KMS-11 (cell line): Measurements from ENCODE around the gene PDCD1.

Source experiments
- H2AFZ ChIP-seq: fragments of 200-600 bp; sonication (generic); 2 replicates; pipeline ENCODE4 v1.6.1; 2016; ENCODE audit warnings: antibody characterized with exemption, mixed run types, low read depth
- H3K27ac ChIP-seq: fragments of 200-600 bp; sonication (generic); 2 replicates; pipeline ENCODE4 v1.6.1; 2016; ENCODE audit warnings: mild to moderate bottlenecking, mixed run types
- H3K27me3 ChIP-seq: fragments of 200-600 bp; sonication (generic); 2 replicates; pipeline ENCODE4 v1.6.1; 2017; ENCODE audit warnings: mild to moderate bottlenecking, low read depth, mixed run types, moderate library complexity; ENCODE audit not compliant: insufficient read depth
- H3K36me3 ChIP-seq: fragments of 200-600 bp; sonication (generic); 2 replicates; pipeline ENCODE4 v1.6.1; 2017; ENCODE audit warnings: mild to moderate bottlenecking, mixed run types; ENCODE audit not compliant: insufficient read depth
- H3K4me1 ChIP-seq: fragments of 200-600 bp; sonication (generic); 2 replicates; pipeline ENCODE4 v1.6.1; 2016; ENCODE audit warnings: mild to moderate bottlenecking, low read depth, mixed run types; ENCODE audit not compliant: poor library complexity, severe bottlenecking
- H3K4me2 ChIP-seq: fragments of 200-600 bp; sonication (generic); 2 replicates; pipeline ENCODE4 v1.7.0; 2016; ENCODE audit warnings: mild to moderate bottlenecking, mixed run types
- H3K4me3 ChIP-seq: fragments of 200-600 bp; sonication (generic); IDR thresholded peaks from 2 replicates; pipeline ENCODE4 v1.6.1; 2017; ENCODE audit warnings: low read depth, low read length, mixed read lengths; ENCODE audit not compliant: insufficient read depth
- H3K79me2 ChIP-seq: fragments of 200-600 bp; sonication (generic); 2 replicates; pipeline ENCODE4 v1.6.1; 2016; ENCODE audit warnings: low read depth, mixed run types; ENCODE audit not compliant: insufficient read depth
- H3K9ac ChIP-seq: fragments of 200-600 bp; sonication (generic); 2 replicates; pipeline ENCODE4 v1.6.1; 2016; ENCODE audit warnings: mild to moderate bottlenecking, mixed run types
- H4K20me1 ChIP-seq: fragments of 200-600 bp; sonication (generic); 2 replicates; pipeline ENCODE4 v1.6.1; 2016; ENCODE audit warnings: mild to moderate bottlenecking, mixed run types; ENCODE audit not compliant: insufficient read depth
- CTCF ChIP-seq: fragments of 200-600 bp; sonication (generic); conservative IDR thresholded peaks from 2 replicates; pipeline ENCODE4 v1.6.1; 2017; ENCODE audit warnings: low read depth, mild to moderate bottlenecking, antibody characterized with exemption, low read length, moderate library complexity, mixed read lengths

The PDCD1 gene

GRCh38 chr2:241813644-241814392 lies 44.9 kb downstream of the PDCD1 start:
- Histone ChIP-seq H3K9ac (no peak overlapping the region), H3K27ac (no peak overlapping the region), H3K79me2 (no peaks in the 10 kb centered on the region), H3K4me2 (no peak overlapping the region), H3K4me3 (no peak overlapping the region), H4K20me1 (no peaks in the 10 kb centered on the region), H3K36me3 (no peaks in the 10 kb centered on the region), H3K4me1 (no peaks in the 10 kb centered on the region), H2AFZ (no peak overlapping the region), H3K27me3 (peaks cover 62% of the 10 kb centered on the region)
- no peak for TF ChIP-seq CTCF

DNA sequence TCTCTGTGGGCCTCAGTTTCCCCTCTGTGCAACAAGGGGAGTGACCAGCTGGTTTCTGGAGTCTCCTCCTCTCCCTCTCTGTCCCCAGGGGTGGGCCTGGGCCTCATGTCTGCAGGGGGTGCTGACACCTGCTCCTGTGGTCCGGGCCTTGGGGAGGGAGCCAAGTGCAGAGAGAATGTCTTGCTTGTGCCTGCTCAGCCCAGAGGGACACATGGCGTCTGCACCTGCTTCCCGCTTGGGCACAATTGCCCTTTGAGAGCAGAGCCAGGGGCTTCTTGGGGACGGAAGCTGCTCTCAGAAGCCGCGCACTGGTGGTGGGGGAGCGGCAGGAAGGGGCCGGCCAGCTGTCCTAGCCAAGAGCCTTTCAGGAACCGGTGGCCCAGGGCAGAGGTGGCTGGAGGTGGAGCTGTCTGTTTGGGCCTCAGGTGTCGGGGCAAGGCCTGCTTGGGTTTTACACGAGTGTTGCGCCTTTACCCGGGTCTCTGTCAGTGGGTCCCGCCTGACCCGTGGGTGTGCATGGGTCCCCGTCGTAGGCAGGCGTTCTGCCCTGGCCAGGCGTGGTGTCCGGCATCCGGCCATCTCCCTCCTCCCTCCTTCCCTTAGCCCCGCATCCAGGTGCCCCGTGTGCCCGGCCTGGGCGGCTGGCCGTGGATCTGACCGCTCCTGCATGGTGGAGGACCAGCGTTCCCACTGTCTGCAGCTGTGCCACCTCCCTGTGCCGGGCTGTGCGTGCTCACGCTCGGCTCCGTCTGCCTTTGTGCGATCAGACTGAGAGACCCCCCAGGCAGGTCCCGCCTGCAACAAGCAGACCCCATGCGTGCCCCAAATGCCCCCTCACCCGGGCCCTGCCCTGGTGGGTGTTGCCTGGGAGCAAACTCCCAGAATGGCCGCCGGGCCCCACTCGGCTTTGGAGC lies 45.7 kb downstream of the PDCD1 start:
- H3K4me2 ChIP-seq = no peak overlapping the region
- no peaks in the 10 kb centered on the region for H4K20me1 ChIP-seq
- H2AFZ ChIP-seq = no peak overlapping the region
- no peak overlapping the region for H3K9ac ChIP-seq
- peaks cover 55% of the 10 kb centered on the region for H3K27me3 ChIP-seq
- no peak overlapping the region for H3K27ac ChIP-seq
- no peaks in the 10 kb centered on the region for H3K4me1 ChIP-seq
- H3K36me3 ChIP-seq = no peaks in the 10 kb centered on the region
- H3K4me3 ChIP-seq = no peak overlapping the region
- H3K79me2 ChIP-seq = no peaks in the 10 kb centered on the region
- TF ChIP-seq CTCF = no peak

- H2AFZ ChIP-seq = no peak overlapping the region
- H4K20me1 ChIP-seq = no peaks in the 10 kb centered on the region
- no peaks in the 10 kb centered on the region for H3K4me1 ChIP-seq
- H3K4me3 ChIP-seq = no peak overlapping the region
- H3K27ac ChIP-seq = no peak overlapping the region
- H3K36me3 ChIP-seq = no peaks in the 10 kb centered on the region
- no peaks in the 10 kb centered on the region for H3K79me2 ChIP-seq
- H3K4me2 ChIP-seq = no peak overlapping the region
- TF ChIP-seq CTCF = no peak
- no peak overlapping the region for H3K9ac ChIP-seq
- H3K27me3 ChIP-seq = peaks cover 47% of the 10 kb centered on the region
These were observed 46.6 kb downstream of the PDCD1 start for GRCh38 chr2:241811952-241812729.

- H3K4me2 ChIP-seq = no peak overlapping the region
- H3K4me1 ChIP-seq = no peaks in the 10 kb centered on the region
- H3K36me3 ChIP-seq = no peaks in the 10 kb centered on the region
- no peak overlapping the region for H3K27ac ChIP-seq
- H3K79me2 ChIP-seq = no peaks in the 10 kb centered on the region
- TF ChIP-seq CTCF = no peak
- peaks cover 47% of the 10 kb centered on the region for H3K27me3 ChIP-seq
- H2AFZ ChIP-seq = no peak overlapping the region
- no peak overlapping the region for H3K9ac ChIP-seq
- H4K20me1 ChIP-seq = no peaks in the 10 kb centered on the region
- no peak overlapping the region for H3K4me3 ChIP-seq
These were observed 47.3 kb downstream of the PDCD1 start for GRCh38 chr2:241811201-241811951.
